ENCODE results near the gene STARD10. TPM values are rescaled to one million over a fixed set of nuclear protein-coding genes. Genes with fewer than 3 reads are reported as not detected.

The STARD10 gene, protein sequence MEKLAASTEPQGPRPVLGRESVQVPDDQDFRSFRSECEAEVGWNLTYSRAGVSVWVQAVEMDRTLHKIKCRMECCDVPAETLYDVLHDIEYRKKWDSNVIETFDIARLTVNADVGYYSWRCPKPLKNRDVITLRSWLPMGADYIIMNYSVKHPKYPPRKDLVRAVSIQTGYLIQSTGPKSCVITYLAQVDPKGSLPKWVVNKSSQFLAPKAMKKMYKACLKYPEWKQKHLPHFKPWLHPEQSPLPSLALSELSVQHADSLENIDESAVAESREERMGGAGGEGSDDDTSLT
- total RNA-seq = 10 to 100 TPM; 32.2 to 33.3 TPM
- polyA plus RNA-seq (2013, experiment 1 of 2) = 23.2 TPM
- polyA plus RNA-seq (2013, experiment 2 of 2) = 21.0 TPM
- long read RNA-seq, experiment 1, transcript STARD10-210 (7 exons, 1,100 nt) = major isoform, 7 of 14 reads
- long read RNA-seq, experiment 1, partial matches to known transcripts = 5 of 14 reads
- long read RNA-seq, experiment 1, other reads (novel, unspliced or antisense) = 0 of 14 reads
- long read RNA-seq, experiment 2, transcript STARD10-210 (7 exons, 1,100 nt) = major isoform, 23 of 27 reads
- long read RNA-seq, experiment 2, partial matches to known transcripts = 1 of 27 reads
- long read RNA-seq, experiment 2, other reads (novel, unspliced or antisense) = 3 of 27 reads
- long read RNA-seq, experiment 3, transcript STARD10-201 (7 exons, 1,963 nt) = major isoform, 8 of 22 reads
- long read RNA-seq, experiment 3, partial matches to known transcripts = 4 of 22 reads
- long read RNA-seq, experiment 3, other reads (novel, unspliced or antisense) = 7 of 22 reads
- long read RNA-seq, experiment 4, partial matches to known transcripts = 6 of 8 reads
- long read RNA-seq, experiment 4, other reads (novel, unspliced or antisense) = 2 of 8 reads

DNA sequence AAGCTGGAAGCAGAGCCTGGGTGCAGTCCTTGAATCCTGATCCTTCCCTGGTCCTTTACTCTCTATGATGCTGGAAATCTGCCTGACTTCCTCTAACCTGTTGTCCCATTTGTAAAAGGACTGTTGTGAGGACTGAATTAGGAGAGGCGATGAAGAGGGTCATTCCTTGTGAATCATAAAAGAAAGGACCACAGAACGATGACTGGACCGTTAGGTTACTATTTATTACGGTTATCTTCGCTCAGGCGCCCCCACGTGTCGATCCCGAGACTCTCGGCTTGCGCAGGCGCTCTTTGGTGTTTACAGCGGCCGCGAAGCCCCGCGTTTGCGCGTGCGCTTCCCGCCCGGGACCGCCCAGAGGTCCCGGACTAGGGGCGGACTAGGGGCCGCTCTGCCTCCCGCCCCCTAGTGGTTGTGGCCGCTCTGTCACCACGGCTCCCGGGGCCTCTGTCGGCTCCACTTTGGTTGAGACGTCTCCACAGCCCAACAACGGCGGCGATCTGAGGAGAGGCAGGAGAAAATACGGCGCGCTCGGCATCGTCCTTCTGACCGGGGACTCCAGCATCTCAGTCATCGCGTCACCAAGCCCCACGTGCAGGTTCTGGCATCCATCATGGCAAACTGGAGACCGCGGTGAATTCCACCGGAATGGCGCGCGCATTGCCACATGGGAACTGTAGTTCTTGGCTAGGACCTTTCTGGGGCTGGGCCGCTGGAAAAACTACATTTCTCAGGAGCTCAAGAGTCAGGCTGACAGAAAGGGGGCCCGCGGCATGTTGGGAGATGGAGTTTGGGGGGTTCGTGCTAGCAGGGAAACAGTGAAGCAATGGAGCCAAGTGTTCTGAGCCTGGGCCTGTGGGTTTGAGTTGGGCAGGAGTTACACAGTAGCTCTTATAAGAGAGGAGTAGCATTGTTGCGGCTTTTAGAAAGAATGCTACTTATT lies at the start of gene STARD10:
STARD10 (minus strand) TSS at position 623 of the 943 bp plus-strand sequence. CDS start 12,866 bp downstream, outside the sequence.
- no peaks in the 10 kb centered on the region for H3K9me3 Mint-ChIP-seq
- DNase-seq = peak; percentile 98
- Histone ChIP-seq H3K27ac (ENCODE audit: low read depth, low read length) (peak within 1 kb of the TSS; percentile 93), H3K9ac (ENCODE audit: extremely low read depth, low read length, poor library complexity, severe bottlenecking) (peak within 1 kb of the TSS; percentile 80), H3K4me3 (ENCODE audit: low read length) (peak within 1 kb of the TSS; percentile 93), H3K27me3 (ENCODE audit: control insufficient read depth, insufficient read depth, low read length, poor library complexity, severe bottlenecking) (no peaks in the 10 kb centered on the region), H3K4me1 (ENCODE audit: control insufficient read depth, insufficient read depth, low read length) (peaks cover 4% of the 10 kb centered on the region), H3K9me3 (ENCODE audit: control insufficient read depth, low read length) (no peaks in the 10 kb centered on the region), H3K36me3 (ENCODE audit: control insufficient read depth, insufficient read depth, low read length) (no peaks in the 10 kb centered on the region)
- H3K27ac Mint-ChIP-seq = peak within 1 kb of the TSS; percentile 99
- TF ChIP-seq, protein P1, sequence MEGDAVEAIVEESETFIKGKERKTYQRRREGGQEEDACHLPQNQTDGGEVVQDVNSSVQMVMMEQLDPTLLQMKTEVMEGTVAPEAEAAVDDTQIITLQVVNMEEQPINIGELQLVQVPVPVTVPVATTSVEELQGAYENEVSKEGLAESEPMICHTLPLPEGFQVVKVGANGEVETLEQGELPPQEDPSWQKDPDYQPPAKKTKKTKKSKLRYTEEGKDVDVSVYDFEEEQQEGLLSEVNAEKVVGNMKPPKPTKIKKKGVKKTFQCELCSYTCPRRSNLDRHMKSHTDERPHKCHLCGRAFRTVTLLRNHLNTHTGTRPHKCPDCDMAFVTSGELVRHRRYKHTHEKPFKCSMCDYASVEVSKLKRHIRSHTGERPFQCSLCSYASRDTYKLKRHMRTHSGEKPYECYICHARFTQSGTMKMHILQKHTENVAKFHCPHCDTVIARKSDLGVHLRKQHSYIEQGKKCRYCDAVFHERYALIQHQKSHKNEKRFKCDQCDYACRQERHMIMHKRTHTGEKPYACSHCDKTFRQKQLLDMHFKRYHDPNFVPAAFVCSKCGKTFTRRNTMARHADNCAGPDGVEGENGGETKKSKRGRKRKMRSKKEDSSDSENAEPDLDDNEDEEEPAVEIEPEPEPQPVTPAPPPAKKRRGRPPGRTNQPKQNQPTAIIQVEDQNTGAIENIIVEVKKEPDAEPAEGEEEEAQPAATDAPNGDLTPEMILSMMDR (conservative IDR thresholded peaks at IDR 0.05) = peak; percentile 99
- 0 to 2% methylated on average over 21 to 55 of the region's 55 CpGs for WGBS, 2 experiments (ENCODE audit: insufficient coverage in 1 of 2, insufficient read length in 1 of 2)
- no peaks in the 10 kb centered on the region for H3K27me3 Mint-ChIP-seq (ENCODE audit: insufficient read depth)
- H3K36me3 Mint-ChIP-seq (ENCODE audit: low read depth) = no peaks in the 10 kb centered on the region
- peaks cover 16% of the 10 kb centered on the region for H3K4me1 Mint-ChIP-seq
- H3K4me3 Mint-ChIP-seq = peak within 1 kb of the TSS; percentile 93

DNA sequence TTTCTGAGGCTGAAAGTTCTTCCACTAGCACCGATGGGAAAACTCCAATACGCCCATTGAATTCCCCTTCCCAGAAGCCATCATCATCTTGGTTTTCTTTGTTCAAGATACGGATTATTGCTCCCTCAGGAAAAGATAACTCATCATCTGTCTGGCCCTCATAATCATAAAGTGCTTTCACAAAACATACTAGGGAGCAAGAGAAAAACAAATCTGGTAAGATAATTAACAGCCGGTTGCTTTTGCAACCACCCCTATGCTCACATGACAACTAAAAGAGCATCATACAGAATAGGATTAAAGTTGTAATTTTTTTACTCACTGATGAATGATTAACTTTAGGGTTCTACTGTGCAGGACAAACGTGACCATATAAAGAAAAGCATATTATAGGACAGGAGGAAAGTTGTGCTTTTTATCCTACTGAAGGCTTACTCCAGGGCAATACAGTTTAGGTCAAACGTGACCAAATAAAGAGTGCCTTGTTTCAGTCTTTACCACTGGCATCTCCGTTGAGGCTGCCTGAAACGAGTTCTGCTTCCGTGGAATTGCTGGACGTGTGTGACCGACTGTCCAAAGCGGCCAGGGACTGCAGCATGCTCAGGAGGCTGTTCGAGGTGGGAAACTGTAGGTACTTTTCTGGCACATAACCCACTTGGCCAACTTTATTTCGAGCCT lies 48.9 kb upstream of the STARD10 start:
- no peak overlapping the region for H3K27ac ChIP-seq (ENCODE audit: low read depth, low read length)
- TF ChIP-seq, protein P1 (conservative IDR thresholded peaks at IDR 0.05) = no peak

More for the DNA sequence above, 48.9 kb upstream of the STARD10 start:
- no peak for DNase-seq
- no peak overlapping the region for H3K9ac ChIP-seq (ENCODE audit: extremely low read depth, low read length, poor library complexity, severe bottlenecking)
- Mint-ChIP-seq H3K4me3 (no peak overlapping the region), H3K9me3 (no peaks in the 10 kb centered on the region), H3K4me1 (no peaks in the 10 kb centered on the region), H3K36me3 (ENCODE audit: low read depth) (no peaks in the 10 kb centered on the region), H3K27ac (no peak overlapping the region), H3K27me3 (ENCODE audit: insufficient read depth) (no peaks in the 10 kb centered on the region)
- 90 to 93% methylated on average over 12 to 14 of the region's 14 CpGs for WGBS, 2 experiments (ENCODE audit: insufficient coverage in 1 of 2, insufficient read length in 1 of 2)
- no peaks in the 10 kb centered on the region for H3K9me3 ChIP-seq (ENCODE audit: control insufficient read depth, low read length)
- H3K4me1 ChIP-seq (ENCODE audit: control insufficient read depth, insufficient read depth, low read length) = no peaks in the 10 kb centered on the region
- no peaks in the 10 kb centered on the region for H3K27me3 ChIP-seq (ENCODE audit: control insufficient read depth, insufficient read depth, low read length, poor library complexity, severe bottlenecking)
- H3K36me3 ChIP-seq (ENCODE audit: control insufficient read depth, insufficient read depth, low read length) = no peaks in the 10 kb centered on the region
- no peak overlapping the region for H3K4me3 ChIP-seq (ENCODE audit: low read length)

Data from endodermal cell (in vitro differentiated cells).